Body of pancreas (tissue), 4 donors: ENCODE data around the gene DLG2.

Source experiments
- CTCF ChIP-seq, 7 experiments: fragments of 450-650 bp in 4 of 7; fragments of 200-600 bp in 3 of 7; sonication (generic) in 3 of 7; IDR thresholded peaks; one replicate each; pipeline ENCODE4 v1.5.1; 2016 to 2019; ENCODE audit warnings: antibody characterized with exemption in 7 of 7
- POLR2A ChIP-seq, 3 donors: fragments of 450-650 bp; IDR thresholded peaks; one replicate each; pipeline ENCODE4 v1.6.1; 2016; ENCODE audit warnings: antibody characterized with exemption in 3 of 3, mild to moderate bottlenecking in 2 of 3

- TF ChIP-seq POLR2A (IDR thresholded peaks at IDR 0.05), result no peak
- TF ChIP-seq CTCF (IDR thresholded peaks at IDR 0.05), result no peak
Observed at GRCh38 chr11:84909740-84910139, 717.4 kb downstream of the DLG2 start.
